GM23248 (cell line): ENCODE results near the gene FXYD6. TPM values are rescaled to one million over a fixed set of nuclear protein-coding genes. Genes with fewer than 3 reads are reported as not detected.

ENCODE experiments used
- DNase-seq: peaks from one replicate; pipeline ENCODE4 v3.0.0-alpha.2; 2015
- H2AFZ ChIP-seq: fragments of 200-600 bp; sonication (generic); 2 replicates; pipeline ENCODE4 v1.6.1; 2016; ENCODE audit warnings: antibody characterized with exemption
- H3F3A ChIP-seq: fragments of 200-600 bp; sonication (generic); 2 replicates; pipeline ENCODE4 v1.6.1; 2016; ENCODE audit warnings: mild to moderate bottlenecking, antibody characterized with exemption, mixed run types; ENCODE audit not compliant: insufficient read depth
- H3K27ac ChIP-seq: fragments of 200-600 bp; sonication (generic); 2 replicates; pipeline ENCODE4 v1.5.1; 2016; ENCODE audit warnings: mild to moderate bottlenecking
- H3K27me3 ChIP-seq: fragments of 200-600 bp; sonication (generic); replicated peaks from 2 replicates; pipeline ENCODE4 v1.6.1; 2016; ENCODE audit warnings: mild to moderate bottlenecking; ENCODE audit not compliant: insufficient read depth
- H3K36me3 ChIP-seq: fragments of 200-600 bp; sonication (generic); 2 replicates; pipeline ENCODE4 v1.6.1; 2016; ENCODE audit warnings: low read depth, mild to moderate bottlenecking
- H3K4me1 ChIP-seq: fragments of 200-600 bp; sonication (generic); 2 replicates; pipeline ENCODE4 v1.6.1; 2016; ENCODE audit warnings: mild to moderate bottlenecking; ENCODE audit not compliant: insufficient read depth
- H3K4me2 ChIP-seq: fragments of 200-600 bp; sonication (generic); one replicate; pipeline ENCODE4 v1.6.1; 2016; ENCODE audit warnings: mild to moderate bottlenecking; ENCODE audit not compliant: unreplicated experiment
- H3K4me3 ChIP-seq: fragments of 200-600 bp; sonication (generic); 2 replicates; pipeline ENCODE4 v1.5.1; 2016; ENCODE audit warnings: mild to moderate bottlenecking
- H3K79me2 ChIP-seq: fragments of 200-600 bp; sonication (generic); 2 replicates; pipeline ENCODE4 v1.6.1; 2016; ENCODE audit warnings: mild to moderate bottlenecking; ENCODE audit not compliant: insufficient read depth
- H3K9ac ChIP-seq: fragments of 200-600 bp; sonication (generic); 2 replicates; pipeline ENCODE4 v1.6.1; 2016; ENCODE audit warnings: mild to moderate bottlenecking
- H3K9me2 ChIP-seq: fragments of 200-600 bp; sonication (generic); 2 replicates; pipeline ENCODE4 v1.6.1; 2016; ENCODE audit warnings: mixed run types, mild to moderate bottlenecking, moderate library complexity; ENCODE audit not compliant: insufficient read depth
- H3K9me3 ChIP-seq: fragments of 200-600 bp; sonication (generic); one replicate; pipeline ENCODE4 v1.6.1; 2017; ENCODE audit warnings: low read depth
- H4K20me1 ChIP-seq: fragments of 200-600 bp; sonication (generic); 2 replicates; pipeline ENCODE4 v1.6.0; 2016; ENCODE audit not compliant: insufficient read depth
- EZH2 ChIP-seq: fragments of 200-600 bp; sonication (generic); IDR thresholded peaks from 2 replicates; pipeline ENCODE4 v1.6.1; 2018; ENCODE audit warnings: antibody characterized with exemption, mild to moderate bottlenecking; ENCODE audit not compliant: insufficient read depth, poor library complexity, severe bottlenecking
- EZH2phosphoT487 ChIP-seq: fragments of 200-600 bp; sonication (generic); IDR thresholded peaks from 2 replicates; pipeline ENCODE4 v1.6.1; 2018; ENCODE audit warnings: antibody characterized with exemption, moderate library complexity, mild to moderate bottlenecking, low read depth; ENCODE audit not compliant: insufficient read depth
- WGBS, 2 experiments: methylation state at CpG; one replicate each; pipeline ENCODE4 v1.1.6; 2015 to 2017; ENCODE audit warnings: low lambda C conversion rate in 2 of 2, low coverage in 1 of 2; ENCODE audit errors: missing lambda C conversion rate in 2 of 2; 5-methylcytosine and 5-hydroxymethylcytosine counted together
- in situ Hi-C: fragments of 300-500 bp; cut with MboI; formaldehyde crosslinking; loops from 2 replicates; pipeline ENCODE4 v1.15.0; 2020
- polyA plus RNA-seq: library from polyadenylated mRNA; unstranded; fragments of >200 nt; fragmentation: Nextera tagmentation; extraction: Ambion mirVana; gene quantifications from 2 replicates; pipeline ENCODE4 v1.2.1, GENCODE V29; 2016
- total RNA-seq: library from RNA; depleted of rRNA; stranded (reverse); fragments of >200 nt; shearing (Covaris generic); gene quantifications from 2 replicates; pipeline ENCODE4 v1.2.3, GENCODE V29; 2014

The FXYD6 gene
- total and polyA plus RNA-seq, 2 experiments from 2014 or later, result not detected

DNA sequence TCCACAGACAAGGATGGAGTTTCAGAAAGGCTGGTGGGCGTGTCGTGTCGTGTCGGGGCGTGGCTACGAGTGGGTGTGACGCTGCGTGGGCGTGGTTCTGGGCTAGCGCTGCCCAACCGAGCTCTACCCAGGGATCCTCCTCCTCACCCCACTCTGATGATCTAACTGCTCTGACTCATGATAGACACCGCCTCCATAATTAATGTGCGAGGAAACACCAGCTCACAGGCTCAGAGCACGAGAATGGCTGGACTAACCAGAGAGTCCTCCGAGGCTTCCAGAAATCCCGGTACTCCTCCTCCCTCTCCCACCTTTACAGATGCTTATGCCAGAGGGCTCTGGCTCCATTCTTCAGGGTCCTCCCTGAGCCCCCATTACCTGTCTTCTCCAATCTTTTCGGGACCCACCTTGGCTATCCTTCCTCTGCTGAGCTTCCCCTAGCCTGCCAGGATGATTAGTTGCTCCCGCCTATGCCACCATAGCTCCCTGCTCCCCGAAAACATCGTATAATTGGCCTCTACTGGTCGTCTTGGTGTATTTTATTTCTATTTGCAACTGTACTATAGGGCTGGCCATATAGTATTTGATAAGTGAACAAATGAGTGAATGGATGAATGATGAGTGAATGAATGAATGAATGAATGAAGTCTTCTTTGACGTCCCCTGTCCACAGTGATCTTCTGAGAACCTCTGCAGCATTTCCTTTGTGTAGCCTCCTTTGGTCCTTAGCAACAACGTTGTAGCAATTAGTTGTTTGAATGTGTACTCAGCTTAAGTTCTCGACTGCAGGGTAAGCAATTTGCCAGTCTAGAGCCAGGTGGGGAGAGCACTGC lies 31.0 kb upstream of the FXYD6 start:
- no peaks in the 10 kb centered on the region for H3K79me2 ChIP-seq
- no peak overlapping the region for H3K27ac ChIP-seq
- in situ Hi-C loops, result no loop called here
- H3K4me1 ChIP-seq, result 0 out of 2 replicates have a peak, but pooled peaks cover 4% of the 10 kb centered on the region
- no peak overlapping the region for H3K4me3 ChIP-seq
- no peaks in the 10 kb centered on the region for H3K36me3 ChIP-seq
- H3F3A ChIP-seq, result peaks cover 6% of the 10 kb centered on the region; the same call in 1 of the 2 replicates
- no peaks in the 10 kb centered on the region for H3K9me3 ChIP-seq
- DNase-seq, result peak; percentile 93
- WGBS, 2 experiments, result 23 to 24% methylated on average over 24 of the region's 24 CpGs
- H3K27me3 ChIP-seq, result peaks cover 6% of the 10 kb centered on the region; the same call in 1 of the 2 replicates
- H4K20me1 ChIP-seq, result no peaks in the 10 kb centered on the region
- H3K9ac ChIP-seq, result no peak overlapping the region
- H3K4me2 ChIP-seq, result no peak overlapping the region
- peak overlapping the region; percentile 21; the same call in 1 of the 2 replicates for H2AFZ ChIP-seq
- no peak for TF ChIP-seq EZH2phosphoT487
- no peak for TF ChIP-seq EZH2
- H3K9me2 ChIP-seq, result no peaks in the 10 kb centered on the region

- Histone ChIP-seq H3K79me2 (no peaks in the 10 kb centered on the region), H3K9me2 (no peaks in the 10 kb centered on the region), H3K9me3 (no peaks in the 10 kb centered on the region), H3K9ac (no peak overlapping the region), H3K4me2 (no peak overlapping the region), H3F3A (peaks cover 6% of the 10 kb centered on the region; the same call in 1 of the 2 replicates), H3K27me3 (peaks cover 2% of the 10 kb centered on the region; the same call in 1 of the 2 replicates), H3K4me1 (0 out of 2 replicates have a peak, but pooled peaks cover 4% of the 10 kb centered on the region), H3K27ac (no peak overlapping the region), H3K4me3 (no peak overlapping the region), H2AFZ (no peak overlapping the region), H3K36me3 (no peaks in the 10 kb centered on the region), H4K20me1 (no peaks in the 10 kb centered on the region)
- WGBS, 2 experiments, result 79% methylated on average over 4 of the region's 4 CpGs
- no peak for DNase-seq
- in situ Hi-C loops, result no loop called here
- TF ChIP-seq EZH2, result no peak
- TF ChIP-seq EZH2phosphoT487, result no peak
Observed at GRCh38 chr11:117906710-117907109, 30.3 kb upstream of the FXYD6 start.

DNA sequence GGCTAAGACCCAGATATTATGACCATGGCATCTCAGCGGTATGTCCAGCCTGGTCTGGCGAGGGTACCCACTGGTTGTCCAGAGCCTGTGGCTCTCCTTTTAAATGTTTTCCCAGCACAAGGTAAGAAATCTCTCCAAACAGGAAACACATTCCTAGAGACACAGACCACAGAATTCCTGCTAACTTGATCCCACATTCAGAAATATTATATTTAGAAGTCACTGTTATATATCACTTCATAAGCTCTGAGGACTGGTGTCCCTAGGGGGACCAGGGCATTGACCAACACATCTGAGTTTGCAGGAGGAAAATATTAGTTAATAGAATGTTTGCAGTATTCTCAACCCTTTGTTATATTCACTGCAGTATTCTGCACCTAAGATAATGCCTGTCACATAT lies 29.7 kb upstream of the FXYD6 start:
- TF ChIP-seq EZH2phosphoT487, result no peak
- no peak for TF ChIP-seq EZH2
- H3K4me2 ChIP-seq, result no peak overlapping the region
- H3K9ac ChIP-seq, result no peak overlapping the region
- H3K27ac ChIP-seq, result no peak overlapping the region
- H3K79me2 ChIP-seq, result no peaks in the 10 kb centered on the region
- no peaks in the 10 kb centered on the region for H3K9me2 ChIP-seq
- DNase-seq, result no peak
- no peaks in the 10 kb centered on the region for H3K27me3 ChIP-seq
- no peak overlapping the region for H2AFZ ChIP-seq
- H3F3A ChIP-seq, result peaks cover 6% of the 10 kb centered on the region; the same call in 1 of the 2 replicates
- 0 out of 2 replicates have a peak, but pooled peaks cover 4% of the 10 kb centered on the region for H3K4me1 ChIP-seq
- no peak overlapping the region for H3K4me3 ChIP-seq
- H3K9me3 ChIP-seq, result no peaks in the 10 kb centered on the region
- H4K20me1 ChIP-seq, result no peaks in the 10 kb centered on the region
- 78 to 85% methylated on average over 2 of the region's 2 CpGs for WGBS, 2 experiments
- in situ Hi-C loops, result no loop called here
- no peaks in the 10 kb centered on the region for H3K36me3 ChIP-seq

GRCh38 chr11:117905524-117905923 lies 29.1 kb upstream of the FXYD6 start:
- no peaks in the 10 kb centered on the region for H3K9me3 ChIP-seq
- no peak overlapping the region for H2AFZ ChIP-seq
- no peaks in the 10 kb centered on the region for H3K36me3 ChIP-seq
- H4K20me1 ChIP-seq, result no peaks in the 10 kb centered on the region
- no peaks in the 10 kb centered on the region for H3K79me2 ChIP-seq
- no peak overlapping the region for H3K4me2 ChIP-seq
- TF ChIP-seq EZH2phosphoT487 (no peak), EZH2 (no peak)
- in situ Hi-C loops, result no loop called here
- H3F3A ChIP-seq, result peaks cover 6% of the 10 kb centered on the region; the same call in 1 of the 2 replicates
- DNase-seq, result no peak
- 56 to 63% methylated on average over 4 of the region's 4 CpGs for WGBS, 2 experiments
- H3K4me3 ChIP-seq, result no peak overlapping the region
- 0 out of 2 replicates have a peak, but pooled peaks cover 4% of the 10 kb centered on the region for H3K4me1 ChIP-seq
- no peaks in the 10 kb centered on the region for H3K9me2 ChIP-seq
- no peak overlapping the region for H3K9ac ChIP-seq
- H3K27ac ChIP-seq, result no peak overlapping the region
- H3K27me3 ChIP-seq, result no peaks in the 10 kb centered on the region
